GM21381 (cell line): ENCODE measurements around the gene AAMP.

ENCODE experiments used
- ATAC-seq: cut with Tn5 transposase; IDR thresholded peaks from one replicate; pipeline ENCODE4 v1.9.1; 2021; ENCODE audit warnings: mild to moderate bottlenecking, moderate library complexity; ENCODE audit not compliant: unreplicated experiment

The AAMP gene

DNA sequence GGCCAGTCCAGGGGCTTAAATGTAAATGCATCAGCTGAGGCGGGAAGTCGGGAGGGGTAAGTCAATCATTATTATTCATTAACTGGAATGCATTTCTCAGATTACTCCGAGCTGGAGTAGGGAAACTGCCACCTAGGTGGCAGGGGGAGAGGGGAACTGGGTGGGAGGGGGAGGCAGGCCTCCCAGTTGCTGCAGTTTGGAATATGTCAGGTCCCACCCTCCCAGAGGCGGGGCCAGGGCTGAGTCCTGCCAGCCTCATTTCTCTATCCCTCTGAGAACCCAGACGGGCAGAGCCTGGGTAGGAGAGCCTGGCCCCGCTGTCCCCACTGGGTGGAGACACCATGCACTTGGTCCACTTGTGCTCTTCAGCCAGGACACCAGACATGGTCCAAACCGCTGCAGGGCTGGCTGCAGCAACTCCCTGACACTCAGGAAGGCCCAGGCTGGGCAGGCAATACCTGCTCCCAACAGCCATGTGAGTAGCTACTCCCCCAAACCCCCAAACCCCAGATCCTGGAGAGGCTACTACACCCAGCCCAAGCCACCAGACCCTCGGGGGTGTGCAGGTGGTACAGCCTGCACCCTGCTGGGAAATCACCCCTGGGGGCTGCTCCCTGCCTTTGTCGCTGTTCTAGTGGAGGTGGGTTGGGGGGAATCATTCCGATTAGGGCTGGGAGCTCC is 9.1 kb downstream of the AAMP start, which contains the start of gene GPBAR1:
TSS of gene GPBAR1 (plus strand) at position 274 of the 681 bp plus-strand sequence. CDS start 1,710 bp downstream, outside the sequence.
- ATAC-seq, result no peak

DNA sequence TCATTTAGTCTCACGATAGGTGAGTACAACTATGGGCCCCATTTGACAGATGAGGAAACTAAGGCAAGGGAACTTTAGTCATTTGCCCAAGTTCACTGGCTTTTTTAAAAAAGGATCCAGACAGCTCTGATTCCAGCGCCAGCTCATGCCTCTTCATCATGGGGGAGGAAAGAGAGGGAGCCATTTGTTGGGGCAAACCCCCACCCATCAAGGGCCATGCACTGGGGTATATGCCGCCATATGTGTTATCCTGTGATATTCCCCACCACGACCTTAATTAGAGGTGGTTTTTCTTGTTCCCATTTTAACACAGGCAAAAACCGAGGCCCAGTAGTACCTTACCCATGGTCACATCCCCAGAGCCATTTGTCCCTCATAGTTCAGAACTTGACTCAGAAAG is 9.8 kb downstream of the AAMP start:
- ATAC-seq, result no peak

DNA sequence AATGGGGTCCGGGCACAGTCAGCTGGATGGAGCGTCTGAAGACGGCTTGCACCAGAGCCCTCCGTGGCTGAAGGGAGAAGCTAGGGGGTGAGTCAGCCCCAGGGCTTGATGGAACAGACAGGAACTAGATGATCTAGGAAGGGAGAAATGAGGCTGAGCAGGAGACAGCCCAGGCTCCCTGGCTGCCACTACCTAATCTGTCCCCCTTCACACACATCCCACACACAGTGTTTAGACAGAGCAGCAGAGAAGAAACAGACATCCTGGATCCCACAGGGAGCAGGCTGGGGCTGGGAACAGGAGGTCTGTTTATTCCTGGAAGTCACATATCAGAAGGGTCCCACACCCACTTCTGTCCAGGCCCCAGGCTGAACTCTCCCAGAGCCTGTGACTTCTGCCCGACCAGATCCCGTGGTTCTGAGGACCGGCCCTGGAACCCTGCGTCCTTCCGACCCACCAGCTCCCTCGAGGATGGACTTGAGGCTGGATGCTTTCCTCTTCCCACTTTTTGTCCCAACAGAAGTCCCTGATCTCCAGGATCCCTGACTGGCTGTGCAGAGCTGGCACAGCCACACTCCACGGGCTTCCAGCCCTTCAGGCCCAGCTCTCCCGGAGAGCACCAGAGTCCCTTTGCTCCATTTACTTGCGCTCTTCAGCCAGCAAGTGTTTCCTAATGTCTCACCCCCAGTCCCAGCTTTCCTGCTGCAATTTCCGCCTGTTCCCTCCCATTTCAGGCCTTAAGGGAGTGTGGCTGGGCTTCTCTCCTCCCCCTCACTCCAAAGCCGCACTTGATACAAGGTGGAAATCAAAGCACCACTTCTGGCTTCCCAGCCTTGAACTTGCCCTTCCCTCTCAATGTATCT is 10.6 kb downstream of the AAMP start:
- ATAC-seq, result no peak

DNA sequence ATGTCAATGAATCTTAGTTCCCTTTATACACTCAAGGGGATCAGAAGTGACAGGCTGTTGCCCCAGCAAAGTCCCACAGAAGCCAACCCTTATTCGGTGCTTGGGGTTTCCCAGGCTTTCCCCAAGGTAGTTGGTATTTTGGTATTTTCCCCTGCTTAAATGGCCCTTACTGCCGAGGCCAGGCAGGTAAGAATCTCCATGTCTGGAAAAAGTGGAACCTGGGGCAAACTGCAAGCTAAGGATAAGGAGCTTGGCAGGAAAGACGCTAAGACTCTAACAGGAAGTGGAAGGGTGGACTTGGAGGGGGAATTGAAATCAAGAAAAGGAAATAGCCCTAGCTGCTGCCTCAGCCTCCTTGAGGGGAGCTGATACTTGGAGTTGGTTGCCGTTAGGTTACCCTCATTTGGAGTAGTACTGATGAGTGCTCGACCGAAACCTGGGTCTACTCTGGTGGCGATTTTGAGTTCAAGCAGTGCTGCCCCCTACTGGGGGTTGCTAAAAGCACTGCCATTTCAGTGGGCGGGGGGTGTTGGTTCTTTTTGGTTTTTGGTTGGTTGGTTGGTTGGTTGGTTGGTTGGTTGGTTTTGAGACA is 12.5 kb downstream of the AAMP start:
- ATAC-seq, result peak; percentile 76

DNA sequence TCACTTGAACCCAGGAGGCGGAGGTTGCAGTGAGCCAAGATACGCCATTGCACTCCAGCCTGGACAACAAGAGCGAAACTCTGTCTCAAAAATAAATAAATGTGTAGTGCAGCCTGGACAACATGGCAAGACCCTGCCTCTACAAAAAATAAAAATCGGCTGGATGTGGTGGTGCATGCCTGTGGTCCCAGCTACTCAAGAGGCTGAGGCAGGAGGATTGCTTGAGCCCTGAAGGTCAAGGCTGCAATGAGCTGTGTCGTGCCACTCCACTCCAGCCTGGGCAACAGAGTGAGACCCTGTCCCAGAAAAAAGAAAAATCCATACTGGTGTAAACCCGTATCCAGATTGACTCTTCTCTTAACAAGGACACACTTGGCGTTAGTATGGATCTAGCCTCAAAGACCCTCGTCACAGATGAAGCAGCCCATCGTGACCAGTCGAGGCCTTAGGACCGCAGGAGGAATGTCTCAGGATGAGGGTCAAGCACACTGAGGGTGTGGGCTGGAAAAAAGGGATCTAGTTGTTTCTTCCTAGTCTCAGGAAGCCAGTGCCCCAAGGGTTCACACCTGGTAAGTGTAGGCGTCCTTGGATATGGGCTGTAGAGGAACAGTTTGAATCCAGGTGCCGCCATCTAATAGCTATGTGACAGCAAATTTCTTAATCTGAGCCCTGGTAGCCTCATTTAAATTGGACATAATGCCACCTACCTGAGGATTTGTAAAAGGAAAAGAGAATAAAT is 13.2 kb downstream of the AAMP start:
- no peak for ATAC-seq

DNA sequence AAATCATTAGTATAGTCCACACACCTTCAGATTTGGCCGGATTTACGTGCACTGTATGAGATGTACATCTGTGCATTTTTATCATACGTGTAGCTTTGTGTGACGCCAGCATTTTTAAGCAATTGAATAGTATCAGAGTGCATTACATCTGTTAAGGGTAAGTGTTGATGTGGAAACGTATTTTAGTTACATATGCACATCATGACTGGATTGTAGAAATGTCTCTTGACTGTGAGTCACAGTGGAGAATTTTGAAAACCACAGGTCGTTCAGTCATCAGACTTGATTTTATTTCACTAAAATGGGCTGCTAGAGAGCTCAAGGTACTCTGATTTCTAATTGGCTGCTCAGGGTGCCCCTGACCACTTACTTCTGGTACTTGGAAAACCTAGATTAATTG is 14.5 kb downstream of the AAMP start:
- no peak for ATAC-seq

DNA sequence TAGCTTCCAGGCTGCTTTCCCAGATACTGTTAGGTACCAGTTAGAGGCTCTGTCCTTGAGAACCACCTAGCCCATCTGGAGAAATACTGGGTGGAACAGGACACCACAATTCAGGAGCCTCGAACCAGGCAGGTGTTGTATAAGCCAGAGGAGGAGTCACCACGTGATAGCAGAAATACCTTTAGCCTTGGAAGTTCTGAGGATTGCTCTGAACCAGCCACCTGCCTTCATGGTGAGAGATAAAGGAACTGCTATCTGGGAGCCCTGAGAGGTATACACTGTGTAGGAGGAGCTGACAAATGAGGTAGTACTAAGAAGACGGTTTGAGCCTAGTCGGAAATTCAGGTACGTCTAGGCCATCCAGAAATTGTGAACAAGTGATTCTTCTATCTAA is 16.7 kb downstream of the AAMP start:
- no peak for ATAC-seq

DNA sequence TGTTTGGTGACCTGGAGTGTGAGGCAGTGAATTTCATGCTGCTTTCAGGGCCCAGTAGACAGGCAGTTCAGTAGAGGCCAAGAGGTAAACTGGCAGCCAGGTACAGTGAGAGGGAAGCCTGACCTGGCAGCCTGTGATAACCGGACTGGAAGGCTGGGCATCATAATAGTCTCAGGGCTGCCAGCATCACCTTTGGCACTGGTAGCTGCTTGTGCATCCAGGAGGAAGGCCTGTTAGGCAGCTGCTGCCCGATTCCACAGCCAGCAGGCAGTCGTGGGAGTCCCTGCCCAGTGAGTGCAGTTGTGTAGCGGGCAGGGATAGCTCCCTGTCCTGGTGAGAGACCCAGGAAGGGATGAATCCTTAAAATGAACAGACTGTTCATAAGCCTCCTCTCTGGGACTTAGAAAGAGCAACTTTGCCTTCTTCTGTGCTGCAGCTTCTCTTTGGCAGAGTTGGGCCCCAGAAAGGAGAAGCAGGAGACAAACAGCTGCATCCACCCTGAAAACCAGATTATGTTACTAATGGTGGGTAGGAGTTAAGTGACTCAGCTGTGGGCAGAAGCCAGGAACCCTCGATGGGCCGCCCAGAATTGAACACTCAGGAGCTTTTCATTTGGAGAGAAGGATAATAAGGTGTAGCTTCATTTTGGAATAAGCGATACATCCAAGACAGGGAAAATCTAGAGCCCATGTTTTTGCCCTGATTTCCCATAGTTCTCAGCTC is 17.3 kb downstream of the AAMP start:
- ATAC-seq, result no peak

DNA sequence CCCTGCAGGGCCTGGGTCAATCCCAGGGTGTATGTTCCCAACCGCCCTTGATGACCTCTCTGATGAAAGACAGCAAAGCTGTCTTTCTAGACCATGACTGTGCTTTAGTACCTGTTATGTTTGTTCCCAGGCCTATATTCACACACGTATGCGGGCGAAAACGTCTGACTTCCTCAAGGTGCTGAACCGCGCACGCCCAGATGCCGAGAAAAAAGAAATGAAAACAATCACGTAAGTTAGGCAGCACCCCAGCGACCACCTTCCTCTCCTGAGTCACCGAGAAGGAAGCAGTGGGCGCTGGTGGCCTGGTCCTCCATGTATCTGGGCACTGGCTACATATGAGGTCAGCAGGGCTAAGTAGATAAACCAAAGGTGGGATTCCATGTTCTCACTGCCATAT is 20.2 kb downstream of the AAMP start:
- no peak for ATAC-seq

DNA sequence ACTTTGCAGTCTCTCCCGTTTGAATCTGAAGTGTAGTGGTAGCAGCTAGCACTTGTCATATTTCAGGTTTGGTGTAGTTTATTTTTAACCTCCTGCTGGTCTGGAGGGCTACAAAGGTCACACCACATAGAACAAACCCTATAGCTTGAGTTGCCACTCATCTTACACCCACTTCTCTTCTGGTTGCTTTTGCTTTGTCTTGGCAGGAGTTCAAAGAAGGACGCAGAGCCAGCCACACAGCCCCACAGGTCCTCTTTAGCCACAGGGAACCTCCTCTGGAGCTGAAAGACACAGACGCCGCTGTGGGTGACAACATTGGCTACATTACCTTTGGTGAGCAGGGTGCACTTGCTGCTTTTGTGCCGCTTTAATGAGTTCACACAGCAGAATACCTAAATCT is 24.7 kb downstream of the AAMP start:
- no peak for ATAC-seq

DNA sequence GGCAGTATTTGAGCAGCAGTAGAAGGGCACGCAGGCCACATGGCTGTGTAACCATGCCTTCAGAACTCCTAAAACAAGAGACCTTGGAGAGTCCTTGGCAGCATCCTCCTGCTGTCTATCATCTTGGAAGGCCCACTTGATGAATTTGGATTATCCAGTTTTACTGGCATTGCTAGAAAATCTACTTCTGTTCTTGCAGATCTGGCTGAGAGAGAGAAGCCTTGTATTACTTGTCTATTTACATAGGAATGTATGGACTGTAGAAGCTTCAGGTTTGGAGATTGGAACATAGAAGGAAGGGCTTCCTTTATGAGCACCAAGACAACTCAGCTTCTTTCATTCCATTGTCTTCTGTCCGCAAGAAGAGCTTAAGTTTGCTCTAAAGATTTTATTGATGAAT is 25.3 kb downstream of the AAMP start:
- ATAC-seq, result no peak

DNA sequence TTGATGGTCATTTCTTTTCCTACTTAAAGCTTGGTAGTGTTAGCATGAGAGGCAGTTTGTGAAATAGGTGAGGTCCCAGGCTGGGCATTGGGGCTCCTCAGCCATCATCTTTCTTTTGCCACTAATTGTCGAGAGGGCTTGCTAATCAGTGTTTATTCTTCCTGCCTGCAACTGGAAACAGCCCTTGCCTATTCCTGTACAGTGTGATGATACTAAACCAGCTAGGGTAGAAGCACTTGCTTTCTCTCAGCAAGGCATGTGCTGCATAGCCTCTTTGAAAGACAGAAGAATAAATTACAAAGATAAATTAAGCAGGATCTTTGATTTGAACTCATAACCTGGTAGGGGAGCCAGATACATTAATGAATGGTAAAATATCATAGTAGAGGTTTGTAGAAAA is 25.7 kb downstream of the AAMP start:
- no peak for ATAC-seq

DNA sequence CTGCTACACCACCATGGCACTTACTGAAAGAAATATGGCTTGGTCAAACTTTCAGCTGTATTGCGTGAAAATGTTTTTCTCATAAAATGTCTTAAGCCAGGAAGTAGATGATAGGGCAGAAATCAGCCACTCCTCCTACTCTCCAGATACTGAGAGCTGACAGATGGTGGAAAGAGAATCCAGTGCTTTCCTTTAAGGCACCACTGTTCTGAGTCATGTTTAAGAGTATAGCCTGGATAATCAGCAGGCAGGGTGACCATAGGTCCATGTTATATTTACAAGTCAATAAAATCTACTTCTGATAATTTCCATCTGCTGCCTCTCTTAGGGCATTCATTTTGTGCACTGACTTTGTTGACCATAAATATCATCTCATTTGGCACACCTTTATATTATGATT is 31.1 kb downstream of the AAMP start:
- no peak for ATAC-seq

DNA sequence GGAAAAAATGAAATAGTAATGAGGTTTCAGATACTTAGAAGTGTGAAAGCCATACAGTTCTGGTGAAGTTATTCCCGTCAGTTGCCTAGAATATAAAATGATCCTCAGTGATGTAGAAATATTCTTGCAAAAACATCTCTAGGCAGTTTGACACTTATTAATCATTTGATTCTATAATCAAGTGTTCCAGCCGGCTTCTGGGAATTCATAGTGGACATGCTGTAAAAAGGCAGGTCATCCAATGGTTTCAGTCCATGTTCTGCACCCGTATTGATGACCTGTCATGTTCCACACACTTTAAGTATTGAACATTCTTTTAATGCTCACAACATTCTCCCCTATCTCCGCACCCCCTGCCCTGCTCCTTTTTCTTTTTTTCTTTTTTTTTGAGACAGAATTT is 33.1 kb downstream of the AAMP start:
- ATAC-seq, result no peak

DNA sequence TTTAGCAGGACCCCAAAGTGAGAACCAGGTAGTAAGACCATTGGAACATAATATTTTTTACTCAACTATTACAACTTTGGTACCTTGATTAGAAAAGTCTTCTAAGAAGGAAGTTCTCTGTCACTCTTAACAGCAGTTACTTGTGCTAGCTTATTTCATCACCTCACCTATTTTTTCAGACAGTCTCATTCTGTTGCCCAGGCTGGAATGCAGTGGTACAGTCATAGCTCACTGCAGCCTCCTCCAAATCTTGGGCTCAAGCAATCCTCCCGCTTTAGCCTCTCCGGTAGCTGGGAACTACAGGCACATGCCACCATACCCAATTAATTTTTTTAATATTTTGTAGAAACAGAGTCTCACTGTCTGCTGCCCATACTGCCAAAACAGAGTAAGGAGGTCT is 34.9 kb downstream of the AAMP start:
- ATAC-seq, result no peak

DNA sequence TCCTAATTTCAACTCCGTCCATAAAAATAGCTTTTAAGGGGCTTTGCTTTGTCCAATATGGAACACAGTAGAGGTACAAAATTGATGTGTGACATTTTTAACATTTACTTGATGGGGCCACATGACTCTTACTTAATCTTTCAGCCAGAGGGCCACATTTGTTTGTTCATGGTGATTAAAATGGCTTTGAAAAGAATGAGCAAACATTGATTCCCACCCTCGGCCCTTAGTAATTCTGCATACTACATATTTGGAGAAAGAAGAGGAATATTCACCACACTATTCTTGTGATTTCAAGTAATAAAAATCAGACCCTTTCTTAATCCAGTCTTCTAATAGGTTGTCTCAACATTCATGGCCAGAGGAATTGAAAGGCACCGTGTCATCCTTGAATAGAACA is 35.4 kb downstream of the AAMP start:
- no peak for ATAC-seq

DNA sequence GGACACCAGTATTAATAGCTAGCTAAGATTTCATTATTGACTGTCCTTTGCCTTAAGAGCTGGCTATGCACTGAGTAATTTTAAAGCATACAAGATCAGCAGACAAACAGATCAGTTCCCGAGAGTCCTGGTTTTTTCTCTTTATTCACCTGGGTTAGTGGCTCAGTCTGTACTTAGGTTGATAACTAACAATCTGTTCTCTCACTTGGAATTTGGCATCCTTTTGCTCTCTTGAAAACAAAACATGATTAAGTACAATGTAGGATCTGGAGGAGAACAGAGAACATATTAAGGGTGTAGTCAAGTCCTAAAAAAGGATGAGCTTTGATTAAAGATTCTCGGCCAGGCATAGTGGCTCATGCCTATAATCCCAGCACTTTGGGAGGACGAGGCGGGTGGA is 36.4 kb downstream of the AAMP start:
- ATAC-seq, result no peak

DNA sequence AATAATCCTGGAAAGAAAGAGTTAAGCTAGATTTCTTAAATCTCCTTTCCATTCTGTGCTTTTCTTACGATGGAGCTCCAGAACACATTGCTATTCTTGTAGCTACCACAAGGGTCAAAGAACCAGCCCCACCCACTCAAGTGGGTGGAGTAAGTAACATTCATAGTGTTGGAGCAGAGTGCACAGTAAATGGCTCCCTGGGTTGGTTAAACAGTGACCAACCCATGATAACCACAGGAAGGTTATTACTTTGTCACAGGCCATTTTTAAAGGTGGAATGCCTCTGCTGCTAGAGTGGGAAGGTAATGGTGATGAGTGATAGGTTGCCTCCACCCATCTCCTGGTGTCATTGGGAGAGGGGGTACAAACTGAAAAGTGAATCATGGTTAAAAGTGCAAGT is 39.1 kb downstream of the AAMP start:
- peak; percentile 65 for ATAC-seq

DNA sequence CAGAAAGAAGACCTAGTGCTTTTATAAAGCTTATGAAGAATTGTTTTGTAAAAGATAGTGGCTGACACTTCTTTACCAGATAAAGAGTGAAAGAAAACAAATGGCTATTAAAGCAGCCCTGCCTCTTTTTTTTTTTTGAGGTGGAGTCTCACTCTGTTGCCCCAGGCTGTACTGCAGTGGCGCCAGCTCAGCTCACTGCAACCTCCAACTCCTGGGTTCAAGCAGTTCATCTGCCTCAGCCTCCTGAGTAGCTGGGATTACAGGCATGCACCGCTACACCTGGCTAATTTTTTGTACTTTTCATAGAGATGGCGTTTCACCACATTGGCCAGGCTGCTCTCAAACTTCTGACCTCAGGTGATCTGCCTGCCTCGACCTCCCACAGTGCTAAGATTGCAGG is 40.1 kb downstream of the AAMP start:
- no peak for ATAC-seq

DNA sequence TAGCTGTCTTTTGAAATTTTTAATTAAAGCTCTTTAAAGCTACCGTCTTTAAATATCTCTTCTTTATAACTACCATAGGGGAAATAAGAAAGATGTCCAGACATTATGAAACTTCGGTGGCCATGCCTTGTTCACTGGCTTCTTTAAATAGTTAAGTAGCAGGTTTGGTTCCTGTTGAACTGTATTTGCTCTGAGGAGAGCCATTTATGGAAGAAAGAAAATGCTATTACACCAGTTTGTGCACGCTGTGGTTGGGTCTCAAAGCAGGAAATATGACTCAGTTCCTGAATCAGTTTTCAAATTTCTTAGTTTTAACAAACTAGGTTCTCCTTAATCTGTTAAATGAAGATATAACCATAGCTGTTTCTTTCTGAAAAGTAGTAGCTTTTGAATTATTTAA is 40.7 kb downstream of the AAMP start:
- ATAC-seq, result peak; percentile 86
